C4-2B (cell line): Measurements from ENCODE around the gene RLN2.

Source experiments
- ZFX ChIP-seq: fragments of 450-650 bp; IDR thresholded peaks from 2 replicates; pipeline ENCODE4 v1.6.1; 2017
- TF ChIP-seq, protein P1 (sequence below): fragments of 450-650 bp; conservative IDR thresholded peaks from 2 replicates; pipeline ENCODE4 v1.5.1; 2017; ENCODE audit warnings: mild to moderate bottlenecking

DNA sequence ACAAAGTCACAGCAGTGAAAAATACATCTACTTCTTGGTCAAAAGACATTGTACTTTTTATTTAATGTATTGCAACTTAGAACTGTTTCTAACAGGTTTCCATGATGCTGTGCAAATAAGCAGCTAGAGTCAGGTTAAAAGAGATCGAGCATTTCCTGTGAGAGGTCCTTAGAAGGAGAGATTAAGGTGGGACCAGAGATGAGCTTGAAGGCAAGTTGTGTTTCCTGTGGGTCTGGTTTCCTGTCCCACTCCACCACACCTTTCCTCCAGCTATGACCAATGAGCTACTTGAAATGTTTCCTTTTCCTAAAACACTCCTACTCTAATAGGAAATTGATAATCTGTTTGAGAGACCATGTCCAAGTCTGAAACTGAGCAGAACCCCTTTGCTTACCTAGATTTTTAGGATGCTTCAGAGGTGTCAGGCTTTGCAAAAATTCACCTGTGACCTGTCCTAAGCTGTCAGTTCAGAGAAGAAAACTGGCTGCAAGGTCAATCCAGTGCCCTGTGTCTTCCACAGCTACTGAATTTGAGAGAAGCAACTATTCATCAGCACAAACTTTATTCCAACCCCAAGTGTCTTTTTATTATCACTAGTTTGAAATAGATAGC is 48.2 kb upstream of the RLN2 start:
- TF ChIP-seq, protein P1, sequence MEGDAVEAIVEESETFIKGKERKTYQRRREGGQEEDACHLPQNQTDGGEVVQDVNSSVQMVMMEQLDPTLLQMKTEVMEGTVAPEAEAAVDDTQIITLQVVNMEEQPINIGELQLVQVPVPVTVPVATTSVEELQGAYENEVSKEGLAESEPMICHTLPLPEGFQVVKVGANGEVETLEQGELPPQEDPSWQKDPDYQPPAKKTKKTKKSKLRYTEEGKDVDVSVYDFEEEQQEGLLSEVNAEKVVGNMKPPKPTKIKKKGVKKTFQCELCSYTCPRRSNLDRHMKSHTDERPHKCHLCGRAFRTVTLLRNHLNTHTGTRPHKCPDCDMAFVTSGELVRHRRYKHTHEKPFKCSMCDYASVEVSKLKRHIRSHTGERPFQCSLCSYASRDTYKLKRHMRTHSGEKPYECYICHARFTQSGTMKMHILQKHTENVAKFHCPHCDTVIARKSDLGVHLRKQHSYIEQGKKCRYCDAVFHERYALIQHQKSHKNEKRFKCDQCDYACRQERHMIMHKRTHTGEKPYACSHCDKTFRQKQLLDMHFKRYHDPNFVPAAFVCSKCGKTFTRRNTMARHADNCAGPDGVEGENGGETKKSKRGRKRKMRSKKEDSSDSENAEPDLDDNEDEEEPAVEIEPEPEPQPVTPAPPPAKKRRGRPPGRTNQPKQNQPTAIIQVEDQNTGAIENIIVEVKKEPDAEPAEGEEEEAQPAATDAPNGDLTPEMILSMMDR: no peak
- TF ChIP-seq ZFX: no peak
